Measurements from ENCODE around the gene ZNF346. TPM values are rescaled to one million over a fixed set of nuclear protein-coding genes. Genes with fewer than 3 reads are reported as not detected.

ZNF346 gene
- total RNA-seq, 4 donors from 2014 or later = 5.2 to 8.0 (median 6.8) TPM

- H3K27ac ChIP-seq = no peak overlapping the region
- TF ChIP-seq CTCF (IDR thresholded peaks at IDR 0.05 in 4 of 5, conservative IDR thresholded peaks at IDR 0.05 in 1 of 5) (no peak), POLR2A (IDR thresholded peaks at IDR 0.05) (no peak)
- DNase-seq (no peak), ATAC-seq (no peak)
- peaks cover 0 to 16% of the 10 kb centered on the region in 2 donors for H3K4me1 ChIP-seq
- intact Hi-C loops (cut with DNase I; ENCODE audit: low total_unique reads) (no loop called here), in situ Hi-C loops (cut with MboI; ENCODE audit: low sequenced_read_pairs in 4 of 4) (no loop called here)
- H3K4me3 ChIP-seq = no peak overlapping the region
- no peaks in the 10 kb centered on the region for H3K9me3 ChIP-seq
- no peaks in the 10 kb centered on the region for H3K36me3 ChIP-seq
- peaks cover 23 to 25% (median 25%) of the 10 kb centered on the region in 3 donors for H3K27me3 ChIP-seq
These were observed 67.5 kb downstream of the ZNF346 start for GRCh38 chr5:177089825-177090641.

- Histone ChIP-seq H3K9me3 (no peaks in the 10 kb centered on the region), H3K27ac (no peak overlapping the region), H3K4me3 (no peak overlapping the region), H3K4me1 (peaks cover 0 to 16% of the 10 kb centered on the region in 2 donors), H3K27me3 (peaks cover 21 to 25% (median 23%) of the 10 kb centered on the region in 3 donors), H3K36me3 (no peaks in the 10 kb centered on the region)
- ATAC-seq (no peak), DNase-seq (no peak)
- intact Hi-C loops (cut with DNase I; ENCODE audit: low total_unique reads) = no loop called here
- in situ Hi-C loops (cut with MboI; ENCODE audit: low sequenced_read_pairs in 4 of 4) = no loop called here
- no peak for TF ChIP-seq CTCF (IDR thresholded peaks at IDR 0.05 in 4 of 5, conservative IDR thresholded peaks at IDR 0.05 in 1 of 5)
- TF ChIP-seq POLR2A (IDR thresholded peaks at IDR 0.05) = no peak
These were observed 68.3 kb downstream of the ZNF346 start for GRCh38 chr5:177090813-177091212.

GRCh38 chr5:177091232-177091631, 68.7 kb downstream of the ZNF346 start:
- no peak for DNase-seq
- TF ChIP-seq CTCF (IDR thresholded peaks at IDR 0.05 in 4 of 5, conservative IDR thresholded peaks at IDR 0.05 in 1 of 5) = no peak
- TF ChIP-seq POLR2A (IDR thresholded peaks at IDR 0.05) = no peak
- Histone ChIP-seq H3K36me3 (no peaks in the 10 kb centered on the region), H3K27me3 (peaks cover 21 to 25% (median 23%) of the 10 kb centered on the region in 3 donors), H3K4me1 (peaks cover 0 to 16% of the 10 kb centered on the region in 2 donors), H3K27ac (no peak overlapping the region), H3K4me3 (no peak overlapping the region), H3K9me3 (no peaks in the 10 kb centered on the region)
- intact Hi-C loops (cut with DNase I; ENCODE audit: low total_unique reads) (no loop called here), in situ Hi-C loops (cut with MboI; ENCODE audit: low sequenced_read_pairs in 4 of 4) (no loop called here)
- ATAC-seq = no peak

- in situ Hi-C loops (cut with MboI; ENCODE audit: low sequenced_read_pairs in 4 of 4) = no loop called here
- peaks cover 15 to 19% (median 15%) of the 10 kb centered on the region in 3 donors for H3K27me3 ChIP-seq
These were observed 69.9 kb downstream of the ZNF346 start for GRCh38 chr5:177092178-177093081.

More at GRCh38 chr5:177092178-177093081, 69.9 kb downstream of the ZNF346 start:
- Histone ChIP-seq H3K9me3 (no peaks in the 10 kb centered on the region), H3K27ac (no peak overlapping the region), H3K36me3 (no peaks in the 10 kb centered on the region), H3K4me1 (peaks cover 0 to 10% of the 10 kb centered on the region in 2 donors), H3K4me3 (no peak overlapping the region)
- TF ChIP-seq CTCF (IDR thresholded peaks at IDR 0.05 in 4 of 5, conservative IDR thresholded peaks at IDR 0.05 in 1 of 5) (no peak), POLR2A (IDR thresholded peaks at IDR 0.05) (no peak)
- no peak for ATAC-seq
- DNase-seq = no peak
- intact Hi-C loops (cut with DNase I; ENCODE audit: low total_unique reads) = no loop called here

Data from gastrocnemius medialis (tissue), 4 donors.